ENCODE results near the gene SNAP23. TPM values are rescaled to one million over a fixed set of nuclear protein-coding genes. Genes with fewer than 3 reads are reported as not detected.
"Not testable (repeated sequence)": the region's sequence is repeated elsewhere in the genome, so short reads cannot be mapped to it uniquely, and the experiment has no call there.

SNAP23 gene
- total RNA-seq, 1 donor from 2014 or later, result 68.6 TPM

GRCh38 chr15:42553554-42553953, 58.1 kb downstream of the SNAP23 start:
- DNase-seq (ENCODE audit: low read depth), result no peak
- no peak overlapping the region for H3K4me3 ChIP-seq (ENCODE audit: low read depth, low read length)
- no peak for TF ChIP-seq CTCF (conservative IDR thresholded peaks at IDR 0.05; ENCODE audit: low read depth, low read length)

GRCh38 chr15:42556550-42557207, 61.2 kb downstream of the SNAP23 start:
- not testable (repeated sequence) for H3K4me3 ChIP-seq (ENCODE audit: low read depth, low read length); DNase-seq (ENCODE audit: low read depth)

GRCh38 chr15:42558739-42559138, 63.3 kb downstream of the SNAP23 start:
- TF ChIP-seq CTCF (conservative IDR thresholded peaks at IDR 0.05; ENCODE audit: low read depth, low read length), result no peak
- DNase-seq (ENCODE audit: low read depth), result no peak

GRCh38 chr15:42575188-42576039, 80.0 kb downstream of the SNAP23 start, which contains the start of gene STARD9:
Gene STARD9, plus strand, starts transcription at chr15:42575606. Its CDS starts 110 bp downstream, at chr15:42575716.
- DNase-seq (ENCODE audit: low read depth), result peak; percentile 52
- peak within 1 kb of the TSS; percentile 93 for H3K4me3 ChIP-seq (ENCODE audit: low read depth, low read length)
- TF ChIP-seq CTCF (conservative IDR thresholded peaks at IDR 0.05; ENCODE audit: low read depth, low read length), result no peak

More at GRCh38 chr15:42558739-42559138, 63.3 kb downstream of the SNAP23 start:
- H3K4me3 ChIP-seq (ENCODE audit: low read depth, low read length), result no peak overlapping the region

GRCh38 chr15:42576040-42576594, 80.7 kb downstream of the SNAP23 start:
- no peak for DNase-seq (ENCODE audit: low read depth)
- TF ChIP-seq CTCF (conservative IDR thresholded peaks at IDR 0.05; ENCODE audit: low read depth, low read length), result no peak

GRCh38 chr15:42576776-42577175, 81.3 kb downstream of the SNAP23 start:
- H3K4me3 ChIP-seq (ENCODE audit: low read depth, low read length), result peak overlapping the region; percentile 93
- no peak for TF ChIP-seq CTCF (conservative IDR thresholded peaks at IDR 0.05; ENCODE audit: low read depth, low read length)
- DNase-seq (ENCODE audit: low read depth), result no peak

More at GRCh38 chr15:42576040-42576594, 80.7 kb downstream of the SNAP23 start:
- peak overlapping the region; percentile 93 for H3K4me3 ChIP-seq (ENCODE audit: low read depth, low read length)

- H3K4me3 ChIP-seq (ENCODE audit: low read depth, low read length), result no peak overlapping the region
- no peak for DNase-seq (ENCODE audit: low read depth)
- TF ChIP-seq CTCF (conservative IDR thresholded peaks at IDR 0.05; ENCODE audit: low read depth, low read length), result no peak
These were observed 82.1 kb downstream of the SNAP23 start for GRCh38 chr15:42577514-42578031.
